Neuronal stem cell (in vitro differentiated cells): ENCODE measurements around the gene AFM.

Source experiments
- DNase-seq: peaks from one replicate; pipeline ENCODE4 v3.0.0-alpha.2; 2013; ENCODE audit warnings: low spot score
- H2AFZ ChIP-seq: one replicate; pipeline ENCODE4 v1.6.1; 2013; ENCODE audit warnings: mild to moderate bottlenecking, low read length, inconsistent platforms
- H2AK5ac ChIP-seq: 2 replicates; pipeline ENCODE4 v1.6.1; 2013; ENCODE audit warnings: low read depth, mild to moderate bottlenecking, inconsistent platforms, low read length, moderate library complexity, mixed read lengths
- H2BK120ac ChIP-seq: 2 replicates; pipeline ENCODE4 v1.6.1; 2013; ENCODE audit warnings: low read depth, mild to moderate bottlenecking, inconsistent platforms, low read length, moderate library complexity, mixed read lengths
- H2BK12ac ChIP-seq: one replicate; pipeline ENCODE4 v1.6.1; 2013; ENCODE audit warnings: low read length, inconsistent platforms
- H2BK15ac ChIP-seq: 2 replicates; pipeline ENCODE4 v1.6.1; 2013; ENCODE audit warnings: mild to moderate bottlenecking, low read length, inconsistent platforms, mixed read lengths
- H2BK5ac ChIP-seq: one replicate; pipeline ENCODE4 v1.6.1; 2013; ENCODE audit warnings: inconsistent platforms, mild to moderate bottlenecking, low read length, moderate library complexity
- H3K14ac ChIP-seq: one replicate; pipeline ENCODE4 v1.6.1; 2013; ENCODE audit warnings: low read length, inconsistent platforms
- H3K18ac ChIP-seq: 2 replicates; pipeline ENCODE4 v1.6.1; 2013; ENCODE audit warnings: low read length, inconsistent platforms
- H3K23ac ChIP-seq: 2 replicates; pipeline ENCODE4 v1.6.1; 2013; ENCODE audit warnings: low read depth, mild to moderate bottlenecking, mixed read lengths, low read length, inconsistent platforms; ENCODE audit not compliant: poor library complexity
- H3K27ac ChIP-seq: replicated peaks from 3 replicates; pipeline ENCODE4 v1.5.1; 2013; ENCODE audit warnings: low read length, inconsistent platforms
- H3K27me3 ChIP-seq, 3 experiments: 2 replicates each; pipeline ENCODE4 v1.6.1; 2013; ENCODE audit warnings: low read length in 3 of 3, mild to moderate bottlenecking in 2 of 3, inconsistent platforms in 1 of 3, low read depth in 1 of 3, mixed read lengths in 1 of 3, moderate library complexity in 1 of 3; ENCODE audit not compliant: control insufficient read depth in 3 of 3, insufficient read depth in 3 of 3
- H3K36me3 ChIP-seq, 2 donors: replicated peaks in 1 of 2; 2 replicates each; pipeline ENCODE4 v1.6.1; 2013; ENCODE audit warnings: low read length in 2 of 2; ENCODE audit not compliant: control insufficient read depth in 2 of 2, insufficient read depth in 2 of 2
- H3K4ac ChIP-seq: 2 replicates; pipeline ENCODE4 v1.6.1; 2013; ENCODE audit warnings: inconsistent platforms, mild to moderate bottlenecking, low read length, moderate library complexity
- H3K4me1 ChIP-seq, 2 donors: 1 replicate in 1 of 2; 2 replicates in 1 of 2; pipeline ENCODE4 v1.6.1; 2013; ENCODE audit warnings: low read length in 2 of 2, low read depth in 1 of 2; ENCODE audit not compliant: control insufficient read depth in 2 of 2, insufficient read depth in 1 of 2
- H3K4me2 ChIP-seq: one replicate; pipeline ENCODE4 v1.6.1; 2013; ENCODE audit warnings: mild to moderate bottlenecking, low read length, inconsistent platforms; ENCODE audit not compliant: insufficient read depth, poor library complexity, severe bottlenecking
- H3K4me3 ChIP-seq, 2 donors: 2 replicates each; pipeline ENCODE4 v1.5.1; 2013; ENCODE audit warnings: low read length in 2 of 2, mild to moderate bottlenecking in 2 of 2, inconsistent platforms in 1 of 2, moderate library complexity in 1 of 2
- H3K79me1 ChIP-seq: one replicate; pipeline ENCODE4 v1.6.1; 2013; ENCODE audit warnings: low read depth, mild to moderate bottlenecking, inconsistent platforms, low read length, moderate library complexity
- H3K9ac ChIP-seq: one replicate; pipeline ENCODE4 v1.6.1; 2013; ENCODE audit warnings: mild to moderate bottlenecking, low read depth, low read length, inconsistent platforms; ENCODE audit not compliant: poor library complexity
- H3K9me3 ChIP-seq, 2 donors: replicated peaks in 1 of 2; 2 replicates each; pipeline versions ENCODE3 to v1.6.1; 2013; ENCODE audit warnings: low read length in 2 of 2, mild to moderate bottlenecking in 2 of 2, inconsistent platforms in 1 of 2, low read depth in 1 of 2, mixed read lengths in 1 of 2, moderate library complexity in 1 of 2; ENCODE audit not compliant: control insufficient read depth in 2 of 2, insufficient read depth in 1 of 2
- H4K8ac ChIP-seq: one replicate; pipeline ENCODE4 v1.6.1; 2013; ENCODE audit warnings: low read depth, mild to moderate bottlenecking, inconsistent platforms, low read length, moderate library complexity
- H4K91ac ChIP-seq: one replicate; pipeline ENCODE4 v1.6.1; 2013; ENCODE audit warnings: low read length, low read depth, mild to moderate bottlenecking, inconsistent platforms; ENCODE audit not compliant: poor library complexity
- WGBS, 2 donors: extraction: QIAGEN DNeasy Blood & Tissue Kit; methylation state at CpG; one replicate each; pipeline ENCODE4 v1.1.7; 2013; ENCODE audit warnings: missing lambda C conversion rate in 2 of 2, mixed read lengths in 1 of 2; ENCODE audit not compliant: insufficient read length in 2 of 2, insufficient replicate concordance in 1 of 2; ENCODE audit errors: extremely low coverage in 2 of 2; 5-methylcytosine and 5-hydroxymethylcytosine counted together

Gene AFM

DNA sequence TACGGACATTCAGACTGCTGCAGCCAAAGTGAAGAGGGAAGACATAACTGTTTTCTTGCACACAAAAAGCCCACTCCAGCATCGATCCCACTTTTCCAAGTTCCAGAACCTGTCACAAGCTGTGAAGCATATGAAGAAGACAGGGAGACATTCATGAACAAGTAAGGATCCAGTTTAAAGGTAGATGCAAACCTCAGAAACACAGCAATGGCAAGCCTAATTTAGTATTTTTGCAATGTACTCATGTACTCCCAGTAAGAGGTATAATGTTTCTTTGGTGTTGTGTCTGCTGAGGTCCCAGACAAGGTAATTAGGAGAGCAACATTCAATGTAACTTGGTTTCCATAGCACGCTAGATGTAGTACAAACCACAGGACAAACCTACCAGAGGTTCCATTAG, 40.9 kb upstream of the AFM start:
- no peaks in the 10 kb centered on the region for H3K79me1 ChIP-seq
- H4K8ac ChIP-seq, result no peak overlapping the region
- no peak overlapping the region for H2BK5ac ChIP-seq
- no peak overlapping the region for H3K4me2 ChIP-seq
- no peak overlapping the region for H2BK15ac ChIP-seq
- H2BK12ac ChIP-seq, result no peak overlapping the region
- no peaks in the 10 kb centered on the region for H3K27me3 ChIP-seq
- H3K4ac ChIP-seq, result no peak overlapping the region
- H2BK120ac ChIP-seq, result no peak overlapping the region
- H3K23ac ChIP-seq, result no peak overlapping the region
- no peak overlapping the region for H2AFZ ChIP-seq
- no peak overlapping the region for H3K27ac ChIP-seq
- no peak for DNase-seq
- H4K91ac ChIP-seq, result no peak overlapping the region
- H3K36me3 ChIP-seq, result no peaks in the 10 kb centered on the region
- no peak overlapping the region for H3K9ac ChIP-seq
- H3K4me1 ChIP-seq, result no peaks in the 10 kb centered on the region
- H3K14ac ChIP-seq, result no peak overlapping the region
- H2AK5ac ChIP-seq, result no peak overlapping the region
- no peaks in the 10 kb centered on the region for H3K9me3 ChIP-seq
- no peak overlapping the region for H3K4me3 ChIP-seq
- WGBS, 2 donors, result no CpG with 5 or more reads among the region's 3 CpGs
- H3K18ac ChIP-seq, result no peak overlapping the region

- Histone ChIP-seq H3K4me3 (no peak overlapping the region), H3K18ac (no peak overlapping the region), H4K91ac (no peak overlapping the region), H2BK120ac (no peak overlapping the region), H3K36me3 (no peaks in the 10 kb centered on the region), H4K8ac (no peak overlapping the region), H2AK5ac (no peak overlapping the region), H3K27ac (no peak overlapping the region), H2BK15ac (no peak overlapping the region), H2AFZ (no peak overlapping the region), H3K79me1 (no peaks in the 10 kb centered on the region), H3K14ac (no peak overlapping the region), H2BK5ac (no peak overlapping the region), H3K9ac (no peak overlapping the region), H3K9me3 (no peaks in the 10 kb centered on the region), H3K23ac (no peak overlapping the region), H2BK12ac (no peak overlapping the region), H3K4me2 (no peak overlapping the region), H3K4me1 (no peaks in the 10 kb centered on the region), H3K4ac (no peak overlapping the region), H3K27me3 (no peaks in the 10 kb centered on the region)
- WGBS, 2 donors, result no CpG with 5 or more reads among the region's 5 CpGs
- no peak for DNase-seq
Measured at GRCh38 chr4:73442275-73442674, 39.3 kb upstream of the AFM start.

DNA sequence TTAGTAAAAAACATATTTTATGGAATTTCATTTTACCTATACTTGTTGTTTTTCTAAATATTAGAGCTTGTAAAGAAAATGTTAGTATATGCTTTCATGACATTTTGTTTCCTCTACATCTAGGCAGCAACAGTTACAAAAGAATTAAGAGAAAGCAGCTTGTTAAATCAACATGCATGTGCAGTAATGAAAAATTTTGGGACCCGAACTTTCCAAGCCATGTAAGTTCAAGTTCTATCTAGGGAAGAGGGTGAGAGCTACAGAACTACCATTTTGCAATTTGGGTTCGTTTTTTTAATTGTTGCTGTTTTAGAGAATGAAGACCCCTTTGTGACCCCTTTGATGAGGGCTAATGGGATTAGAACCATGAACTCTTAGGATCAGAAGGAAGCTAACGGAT, 38.3 kb upstream of the AFM start:
- H4K8ac ChIP-seq, result no peak overlapping the region
- H3K4me2 ChIP-seq, result no peak overlapping the region
- H3K14ac ChIP-seq, result no peak overlapping the region
- no peak overlapping the region for H2AFZ ChIP-seq
- H2BK12ac ChIP-seq, result no peak overlapping the region
- no peak overlapping the region for H3K27ac ChIP-seq
- no peak overlapping the region for H3K18ac ChIP-seq
- H2BK5ac ChIP-seq, result no peak overlapping the region
- H3K4me3 ChIP-seq, result no peak overlapping the region
- no peak overlapping the region for H4K91ac ChIP-seq
- no peaks in the 10 kb centered on the region for H3K4me1 ChIP-seq
- no peaks in the 10 kb centered on the region for H3K79me1 ChIP-seq
- no peak overlapping the region for H2AK5ac ChIP-seq
- no peak for DNase-seq
- H3K4ac ChIP-seq, result no peak overlapping the region
- no CpG with 5 or more reads among the region's 3 CpGs for WGBS, 2 donors
- no peak overlapping the region for H3K9ac ChIP-seq
- no peaks in the 10 kb centered on the region for H3K36me3 ChIP-seq
- H2BK120ac ChIP-seq, result no peak overlapping the region
- H3K27me3 ChIP-seq, result peaks cover 0 to under 1% (median 0%) of the 10 kb centered on the region in 3 experiments
- no peak overlapping the region for H3K23ac ChIP-seq
- no peaks in the 10 kb centered on the region for H3K9me3 ChIP-seq
- no peak overlapping the region for H2BK15ac ChIP-seq

- no peak overlapping the region for H3K4ac ChIP-seq
- H3K79me1 ChIP-seq, result no peaks in the 10 kb centered on the region
- no peak overlapping the region for H2BK12ac ChIP-seq
- H2AFZ ChIP-seq, result no peak overlapping the region
- no peak overlapping the region for H3K4me3 ChIP-seq
- H3K23ac ChIP-seq, result no peak overlapping the region
- no peak overlapping the region for H3K18ac ChIP-seq
- H3K9me3 ChIP-seq, result no peaks in the 10 kb centered on the region
- peaks cover 2 to 3% of the 10 kb centered on the region in 2 donors for H3K4me1 ChIP-seq
- H4K8ac ChIP-seq, result no peak overlapping the region
- H2BK120ac ChIP-seq, result no peak overlapping the region
- no peak overlapping the region for H4K91ac ChIP-seq
- H2AK5ac ChIP-seq, result no peak overlapping the region
- WGBS, 2 donors, result no CpG with 5 or more reads among the region's 7 CpGs
- no peak overlapping the region for H3K14ac ChIP-seq
- H3K9ac ChIP-seq, result no peak overlapping the region
- H3K27me3 ChIP-seq, result peaks cover 0 to 10% (median 0%) of the 10 kb centered on the region in 3 experiments
- DNase-seq, result no peak
- no peaks in the 10 kb centered on the region for H3K36me3 ChIP-seq
- no peak overlapping the region for H2BK5ac ChIP-seq
- no peak overlapping the region for H3K27ac ChIP-seq
- H3K4me2 ChIP-seq, result no peak overlapping the region
- no peak overlapping the region for H2BK15ac ChIP-seq
Measured at GRCh38 chr4:73445383-73446335, 35.9 kb upstream of the AFM start.
